Kidney epithelial cell (primary cell): Measurements from ENCODE around the gene ENTPD2. TPM values are rescaled to one million over a fixed set of nuclear protein-coding genes. Genes with fewer than 3 reads are reported as not detected.

Source experiments
- DNase-seq: peaks from one replicate; pipeline ENCODE4 v3.0.0-alpha.2; 2010; ENCODE audit warnings: low read depth
- H3K27me3 ChIP-seq: 2 replicates; pipeline ENCODE4 v1.6.0; 2011; ENCODE audit warnings: low read length; ENCODE audit not compliant: control insufficient read depth, insufficient read depth
- H3K36me3 ChIP-seq: 2 replicates; pipeline ENCODE4 v1.5.1; 2011; ENCODE audit warnings: low read length; ENCODE audit not compliant: control insufficient read depth, insufficient read depth
- H3K4me3 ChIP-seq: 2 replicates; pipeline ENCODE4 v1.5.1; 2011; ENCODE audit warnings: low read depth, mild to moderate bottlenecking, control low read depth, low read length
- CTCF ChIP-seq: IDR thresholded peaks from 2 replicates; pipeline ENCODE4 v1.5.1; 2011; ENCODE audit warnings: mild to moderate bottlenecking, moderate library complexity, low read length, control low read depth, inconsistent platforms; ENCODE audit not compliant: insufficient read depth, poor library complexity, severe bottlenecking
- total RNA-seq: library from RNA; depleted of rRNA; stranded (reverse); fragments of >200 nt; gene quantifications from 2 replicates; pipeline ENCODE4 v1.2.3, GENCODE V29; 2015

Gene ENTPD2
- total RNA-seq, 1 donor from 2014 or later: 0.21 TPM

- no peak overlapping the region for H3K4me3 ChIP-seq
- DNase-seq: no peak
- H3K36me3 ChIP-seq: peaks cover 2% of the 10 kb centered on the region
- H3K27me3 ChIP-seq: peaks cover 1% of the 10 kb centered on the region
- no peak for TF ChIP-seq CTCF
Measured at GRCh38 chr9:137020771-137021567, 32.9 kb downstream of the ENTPD2 start.

GRCh38 chr9:137019891-137020683 is 33.8 kb downstream of the ENTPD2 start:
- no peak for DNase-seq
- TF ChIP-seq CTCF: no peak
- no peak overlapping the region for H3K4me3 ChIP-seq
- H3K27me3 ChIP-seq: no peaks in the 10 kb centered on the region
- peaks cover 2% of the 10 kb centered on the region for H3K36me3 ChIP-seq

- TF ChIP-seq CTCF: no peak
- no peaks in the 10 kb centered on the region for H3K27me3 ChIP-seq
- DNase-seq: no peak
- H3K36me3 ChIP-seq: peaks cover 2% of the 10 kb centered on the region
- H3K4me3 ChIP-seq: no peak overlapping the region
Measured at GRCh38 chr9:137018761-137019559, 34.9 kb downstream of the ENTPD2 start.

- no peak for TF ChIP-seq CTCF
- no peak for DNase-seq
- Histone ChIP-seq H3K4me3 (no peak overlapping the region), H3K27me3 (no peaks in the 10 kb centered on the region), H3K36me3 (peaks cover 2% of the 10 kb centered on the region)
Measured at GRCh38 chr9:137017791-137018497, 35.9 kb downstream of the ENTPD2 start.

GRCh38 chr9:137017071-137017470 is 36.8 kb downstream of the ENTPD2 start:
- Histone ChIP-seq H3K4me3 (no peak overlapping the region), H3K36me3 (no peaks in the 10 kb centered on the region), H3K27me3 (no peaks in the 10 kb centered on the region)
- TF ChIP-seq CTCF: no peak
- no peak for DNase-seq
